GM21528 (cell line): ENCODE results near the gene UFD1.

ENCODE experiments used
- ATAC-seq: cut with Tn5 transposase; IDR thresholded peaks from one replicate; pipeline ENCODE4 v1.9.1; 2021; ENCODE audit warnings: mild to moderate bottlenecking, moderate library complexity; ENCODE audit not compliant: unreplicated experiment, low FRiP score

The UFD1 gene

DNA sequence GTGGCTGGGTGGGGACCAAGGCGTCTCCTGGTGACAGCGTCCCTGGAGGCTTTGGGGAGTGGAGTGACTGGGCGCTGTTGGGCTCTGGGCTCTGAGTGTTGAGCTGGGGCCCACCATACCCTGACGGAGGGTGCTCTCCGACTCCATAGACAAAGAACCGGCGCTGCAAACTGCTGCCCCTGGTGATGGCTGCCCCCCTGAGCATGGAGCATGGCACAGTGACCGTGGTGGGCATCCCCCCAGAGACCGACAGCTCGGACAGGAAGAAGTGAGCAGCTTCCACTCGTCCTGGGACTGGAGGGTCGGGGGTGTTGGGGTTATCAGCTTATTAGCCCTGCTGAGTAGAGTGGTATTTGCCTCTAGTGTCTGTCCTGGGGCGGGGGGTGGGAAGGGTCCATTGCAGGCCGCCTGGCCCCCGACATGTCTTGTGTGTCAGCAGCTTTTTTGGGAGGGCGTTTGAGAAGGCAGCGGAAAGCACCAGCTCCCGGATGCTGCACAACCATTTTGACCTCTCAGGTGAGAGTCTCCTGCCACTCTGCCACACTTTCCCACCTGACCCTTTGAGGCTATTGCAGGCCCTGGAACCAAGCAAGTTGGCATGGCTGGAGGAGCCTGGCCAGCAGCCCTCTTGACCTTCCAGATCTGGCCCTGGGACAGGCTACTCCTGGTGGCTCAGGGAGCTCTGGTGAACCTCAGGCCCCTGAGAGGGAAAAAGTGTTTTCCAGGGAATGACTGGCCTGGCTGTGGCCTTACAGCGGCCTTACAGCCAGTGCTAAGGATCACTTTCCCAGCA is 37.6 kb upstream of the UFD1 start:
- no peak for ATAC-seq

DNA sequence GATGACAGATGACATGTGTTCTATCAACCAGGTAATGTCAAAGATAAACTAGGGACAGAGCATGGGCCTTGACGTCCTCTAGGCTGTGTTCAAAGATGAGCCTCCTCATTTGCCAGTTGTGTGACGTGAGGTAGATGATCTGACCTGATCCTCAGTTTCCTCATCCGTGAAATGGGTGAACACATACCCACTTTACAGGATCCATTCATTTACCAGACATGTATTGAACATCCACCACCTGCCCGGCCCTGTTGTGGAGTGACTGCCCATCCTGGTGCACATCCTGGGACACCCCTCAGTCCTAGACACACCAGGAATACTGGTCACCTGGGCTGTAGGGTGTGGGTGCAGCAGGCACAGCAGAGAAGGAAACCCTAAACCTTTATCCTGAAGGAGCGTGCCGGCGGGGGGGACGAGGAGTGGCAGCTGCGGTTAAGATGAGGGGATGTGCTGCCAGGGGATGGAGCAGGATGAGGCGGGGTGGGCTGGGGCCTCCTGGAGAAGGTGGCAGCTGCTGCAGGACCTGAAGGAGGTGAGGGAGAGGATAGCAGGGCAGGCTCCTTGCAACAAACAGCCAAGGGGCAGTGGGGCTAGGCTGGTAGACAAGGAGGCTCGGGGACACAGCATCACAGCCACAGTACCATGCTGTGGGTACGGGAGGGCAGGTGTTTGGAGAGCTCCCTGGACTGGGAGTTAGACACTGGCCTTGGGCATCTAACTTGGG is 36.8 kb upstream of the UFD1 start:
- ATAC-seq: no peak

DNA sequence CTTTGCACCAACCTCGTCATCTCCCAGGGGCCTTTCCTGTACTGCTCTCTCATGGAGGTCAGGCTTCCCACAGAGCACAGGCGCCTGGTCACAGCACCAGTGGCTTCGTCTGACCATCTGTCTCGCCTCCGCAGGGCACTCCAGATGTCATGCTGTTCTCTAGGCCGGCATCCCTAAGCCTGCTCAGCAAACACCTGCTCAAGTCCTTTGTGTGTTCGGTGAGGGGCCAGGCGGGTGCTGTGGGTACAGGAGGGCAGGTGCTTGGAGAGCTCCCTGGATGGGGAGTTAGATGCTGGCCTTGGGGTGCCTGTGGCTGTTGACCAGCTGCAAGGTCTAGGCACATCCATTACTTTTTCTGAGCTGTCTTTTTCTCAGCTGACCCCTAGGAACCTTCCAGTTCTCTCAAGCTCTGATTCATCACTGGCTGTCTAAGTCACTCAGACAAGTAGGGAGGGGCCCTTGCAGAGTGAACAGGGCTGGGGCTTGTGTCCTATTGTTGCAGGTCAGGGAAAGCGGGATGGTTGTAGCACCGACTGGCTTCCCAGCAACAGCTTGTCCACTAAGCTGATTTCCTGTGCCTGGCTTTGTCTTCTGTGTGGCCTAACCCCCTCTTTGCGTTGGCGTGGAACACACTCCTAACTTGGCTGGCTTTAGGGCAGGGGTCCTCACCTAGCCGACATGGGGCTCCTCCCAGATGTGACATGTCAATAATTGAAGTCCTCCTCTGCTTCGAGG is 36.0 kb upstream of the UFD1 start:
- ATAC-seq: no peak

DNA sequence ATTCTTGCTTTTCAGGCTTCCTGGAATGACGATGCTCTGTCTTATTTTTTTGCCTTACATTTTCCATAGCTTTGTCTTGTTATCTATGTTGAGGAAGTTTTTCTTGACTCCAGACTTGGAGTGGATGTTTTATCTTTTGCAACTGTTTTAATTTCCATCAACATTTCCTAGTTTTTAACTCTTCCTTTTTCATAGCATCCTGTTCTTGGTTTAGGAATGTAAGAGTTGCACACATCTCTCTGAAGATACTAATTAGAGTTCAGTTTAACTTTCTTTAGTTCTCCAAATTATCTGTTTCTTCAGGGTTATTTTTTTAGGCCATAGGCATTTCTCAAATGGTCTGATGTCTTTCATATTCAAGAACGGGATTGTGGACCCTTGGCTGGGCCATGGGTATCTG is 34.8 kb upstream of the UFD1 start:
- no peak for ATAC-seq

DNA sequence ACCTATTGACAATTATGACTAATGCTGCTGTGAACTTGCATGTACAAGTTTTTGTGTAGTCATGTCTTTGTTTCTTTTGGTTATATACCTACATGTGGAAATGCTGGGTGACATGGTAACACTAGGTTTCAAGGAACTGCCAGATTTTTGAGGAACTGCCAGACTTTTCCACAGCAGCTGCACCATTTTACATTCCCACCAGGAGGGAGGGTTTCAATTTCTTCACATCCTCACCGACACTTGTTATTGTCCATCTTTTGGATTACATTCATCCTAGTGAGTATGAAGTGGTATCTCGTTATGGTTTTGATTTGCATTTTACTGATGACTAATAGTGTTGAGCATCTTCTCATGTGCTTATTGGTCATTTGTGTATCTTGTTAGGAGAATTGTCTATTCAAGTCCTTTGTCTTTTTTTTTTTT is 31.9 kb upstream of the UFD1 start:
- no peak for ATAC-seq

DNA sequence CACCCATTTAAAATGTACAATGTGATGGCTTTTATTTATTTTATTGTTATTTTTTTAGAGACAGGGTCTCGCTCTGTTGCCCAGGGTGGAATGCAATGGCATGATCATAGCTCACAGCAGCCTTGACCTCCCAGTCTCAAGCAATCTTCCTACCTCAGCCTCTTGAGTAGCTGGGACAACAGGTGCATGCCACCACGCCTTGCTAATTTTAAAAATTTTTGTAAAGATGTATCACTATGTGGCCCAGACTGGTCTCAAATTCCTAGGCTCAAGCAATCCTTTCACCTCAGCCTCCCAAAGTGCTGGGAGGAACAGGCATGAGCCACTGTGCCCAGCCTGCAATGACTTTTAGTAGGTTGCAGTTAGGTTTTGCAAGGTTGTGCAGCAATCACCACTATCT is 30.9 kb upstream of the UFD1 start:
- no peak for ATAC-seq

DNA sequence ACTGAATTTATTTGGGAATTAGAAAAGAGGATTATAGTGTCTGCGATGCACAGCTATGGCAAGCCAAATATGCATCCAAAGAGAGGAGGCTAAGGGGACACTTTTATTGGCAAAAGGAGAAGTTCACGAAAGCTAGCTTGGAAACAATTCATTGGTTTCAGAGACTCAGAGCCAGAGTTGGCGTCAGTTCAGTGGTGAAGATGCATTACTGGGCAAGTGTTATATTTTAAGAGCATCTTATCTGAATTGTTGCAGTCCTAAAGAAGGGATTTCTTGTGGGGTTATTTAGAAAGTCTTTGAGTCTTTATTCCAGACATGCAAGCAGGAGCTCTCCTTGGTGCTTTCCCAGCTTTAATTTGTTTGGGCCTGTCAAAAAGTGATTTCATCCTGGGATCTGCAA is 30.2 kb upstream of the UFD1 start:
- ATAC-seq: no peak

DNA sequence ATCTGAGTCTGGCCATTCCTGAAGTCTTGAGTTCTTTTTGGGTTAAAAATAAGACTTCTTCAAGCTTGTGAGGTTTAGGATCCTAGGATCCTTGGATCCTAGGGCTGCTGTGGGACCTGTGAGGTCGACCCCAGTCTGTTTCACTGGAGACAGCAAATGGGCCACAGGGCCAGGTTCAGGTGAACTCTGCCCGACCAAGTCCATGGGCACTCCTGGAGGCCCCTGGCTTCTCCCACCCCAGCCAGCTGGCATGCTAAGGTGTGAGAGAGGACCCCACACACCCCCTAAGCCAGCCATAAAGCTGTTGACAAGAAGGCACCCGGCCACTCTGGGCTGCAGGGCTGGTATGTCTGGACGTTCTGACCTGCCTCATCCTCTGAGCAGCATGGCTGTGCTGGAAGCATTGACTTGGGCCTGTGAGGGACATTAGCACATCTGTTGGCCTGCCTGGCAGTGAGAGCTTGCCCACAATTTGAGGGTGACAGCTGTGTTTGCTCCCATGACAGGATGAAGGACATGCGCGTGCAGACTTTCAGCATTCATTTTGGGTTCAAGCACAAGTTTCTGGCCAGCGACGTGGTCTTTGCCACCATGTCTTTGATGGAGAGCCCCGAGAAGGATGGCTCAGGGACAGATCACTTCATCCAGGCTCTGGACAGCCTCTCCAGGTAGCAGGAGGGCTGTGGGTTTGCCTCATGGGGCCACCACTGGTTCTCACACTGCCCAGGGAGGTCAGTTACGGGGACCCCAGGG is 29.2 kb upstream of the UFD1 start:
- ATAC-seq: no peak

DNA sequence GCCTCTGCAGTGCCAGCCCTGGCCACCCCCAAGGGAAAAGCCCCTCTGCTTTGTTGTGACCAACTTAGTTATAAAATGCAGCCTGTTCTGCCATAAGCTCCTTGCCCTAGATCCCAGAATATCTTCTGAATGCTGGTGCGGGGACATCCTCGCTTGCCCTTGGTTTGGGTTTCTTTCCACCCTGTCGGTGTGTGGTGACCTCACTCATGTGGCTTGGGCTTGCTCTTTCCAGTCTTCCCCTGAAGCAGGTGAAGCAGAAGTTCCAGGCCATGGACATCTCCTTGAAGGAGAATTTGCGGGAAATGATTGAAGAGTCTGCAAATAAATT is 28.5 kb upstream of the UFD1 start:
- ATAC-seq: no peak

DNA sequence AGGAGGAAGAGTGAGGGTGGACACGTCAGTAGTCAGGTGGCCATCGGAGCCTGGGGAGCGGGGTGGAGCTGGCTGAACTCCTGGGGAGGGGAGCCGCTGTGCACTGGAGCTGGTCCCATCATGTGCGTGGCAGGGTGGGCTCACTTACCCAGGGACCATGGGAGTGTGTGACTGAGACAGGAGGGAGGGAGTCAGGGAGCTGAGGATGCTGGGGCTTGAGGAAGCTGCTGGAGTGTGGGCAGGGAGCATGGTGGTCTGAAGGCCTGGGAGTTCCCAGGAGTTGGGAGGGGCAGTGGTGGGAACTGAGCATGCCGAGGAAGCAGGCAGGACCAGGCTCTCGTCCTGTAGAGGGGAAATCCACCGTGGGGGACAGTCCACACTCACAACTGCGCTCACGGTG is 27.2 kb upstream of the UFD1 start:
- no peak for ATAC-seq

DNA sequence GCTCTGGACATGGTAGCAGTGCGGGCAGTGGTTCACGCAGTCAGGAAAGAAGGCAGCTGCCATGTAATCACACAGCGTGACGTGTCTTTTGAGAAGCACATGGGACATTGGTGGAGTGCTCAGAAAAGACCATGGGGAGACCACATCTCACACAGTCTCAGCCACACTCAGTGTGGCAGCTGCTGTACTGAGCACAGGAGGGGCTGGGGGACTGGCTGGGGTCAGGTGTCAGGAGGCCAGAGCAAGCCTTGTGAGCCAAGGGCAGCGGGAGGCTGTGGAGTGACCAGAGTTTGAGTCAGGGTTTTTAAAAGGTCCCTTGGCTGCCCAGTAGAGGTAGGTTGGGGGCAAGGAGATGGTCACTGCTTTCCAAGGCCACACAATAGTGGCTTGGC is 26.7 kb upstream of the UFD1 start:
- no peak for ATAC-seq

DNA sequence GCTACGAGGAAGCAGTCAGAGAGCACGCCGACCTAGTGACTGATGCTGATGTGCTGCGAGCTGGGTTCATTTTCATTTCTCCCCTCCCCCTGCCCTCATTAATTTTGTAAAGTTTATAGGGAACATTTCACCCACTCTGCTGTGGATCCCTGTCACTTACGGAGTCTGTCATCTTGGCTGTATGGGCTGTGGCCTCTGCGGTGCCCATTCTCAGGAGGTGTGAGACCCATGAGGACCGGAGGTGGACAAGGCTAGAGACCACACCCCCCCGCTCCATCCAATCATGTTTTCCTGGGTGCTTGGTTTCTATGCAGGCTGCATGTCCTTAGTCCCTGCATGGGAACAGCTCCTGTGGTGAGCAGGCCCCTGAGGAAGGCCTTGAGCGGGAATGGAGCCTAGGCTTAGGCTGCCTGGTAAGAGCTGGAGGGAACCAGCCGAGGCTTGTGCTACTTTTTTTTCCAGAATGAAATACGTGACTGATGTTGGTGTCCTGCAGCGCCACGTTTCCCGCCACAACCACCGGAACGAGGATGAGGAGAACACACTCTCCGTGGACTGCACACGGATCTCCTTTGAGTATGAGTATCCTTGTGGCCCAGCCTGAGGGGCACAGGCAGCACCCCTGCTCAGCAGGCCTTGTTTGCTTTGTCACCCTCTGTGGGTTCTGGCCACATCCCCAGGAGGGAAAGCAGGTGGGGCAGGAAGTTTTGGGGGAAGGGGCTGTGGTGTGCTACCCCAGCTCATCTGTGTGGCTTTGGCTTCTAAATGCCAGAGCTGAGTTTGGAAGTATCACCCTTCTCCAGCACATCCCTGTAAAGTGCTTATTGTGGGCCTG is 26.1 kb upstream of the UFD1 start:
- no peak for ATAC-seq

DNA sequence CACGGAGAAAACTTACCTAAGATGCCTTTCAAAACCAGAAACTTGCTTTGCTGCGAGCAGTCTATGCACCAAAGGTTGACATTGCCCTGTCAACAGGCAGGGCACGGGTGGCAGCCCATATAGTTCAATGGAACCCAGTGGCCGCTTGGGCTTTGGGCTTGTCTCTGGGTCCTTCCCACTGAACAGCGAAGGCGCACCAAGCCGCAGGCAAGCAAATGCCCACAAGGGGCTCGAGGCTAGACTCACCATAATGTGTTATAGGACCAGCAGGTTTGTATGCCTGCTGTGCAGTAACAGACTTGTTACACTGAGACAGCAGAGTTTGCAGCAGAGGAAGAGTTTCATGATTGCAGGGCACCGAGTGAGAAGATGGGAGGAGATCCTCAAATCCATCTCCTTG is 24.9 kb upstream of the UFD1 start:
- no peak for ATAC-seq

DNA sequence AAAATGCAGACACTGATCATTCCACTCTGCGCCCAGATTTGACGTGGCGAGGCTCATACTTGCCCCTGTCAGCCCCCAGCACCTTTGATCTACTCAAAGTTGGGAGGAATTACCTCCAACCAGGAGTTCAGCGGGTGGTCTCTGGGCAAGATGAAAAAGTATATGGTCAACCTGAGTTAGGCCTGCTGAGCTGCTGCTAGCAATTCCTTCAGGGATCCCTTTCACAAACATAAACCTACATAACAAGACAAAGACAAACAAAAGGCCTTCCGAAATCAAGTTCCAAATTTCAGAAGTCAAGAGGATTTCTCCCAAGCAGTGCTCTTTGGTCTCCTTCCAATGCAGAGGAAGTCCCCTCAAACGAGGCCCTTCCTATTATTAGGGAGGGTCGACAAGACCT is 24.4 kb upstream of the UFD1 start:
- ATAC-seq: no peak

DNA sequence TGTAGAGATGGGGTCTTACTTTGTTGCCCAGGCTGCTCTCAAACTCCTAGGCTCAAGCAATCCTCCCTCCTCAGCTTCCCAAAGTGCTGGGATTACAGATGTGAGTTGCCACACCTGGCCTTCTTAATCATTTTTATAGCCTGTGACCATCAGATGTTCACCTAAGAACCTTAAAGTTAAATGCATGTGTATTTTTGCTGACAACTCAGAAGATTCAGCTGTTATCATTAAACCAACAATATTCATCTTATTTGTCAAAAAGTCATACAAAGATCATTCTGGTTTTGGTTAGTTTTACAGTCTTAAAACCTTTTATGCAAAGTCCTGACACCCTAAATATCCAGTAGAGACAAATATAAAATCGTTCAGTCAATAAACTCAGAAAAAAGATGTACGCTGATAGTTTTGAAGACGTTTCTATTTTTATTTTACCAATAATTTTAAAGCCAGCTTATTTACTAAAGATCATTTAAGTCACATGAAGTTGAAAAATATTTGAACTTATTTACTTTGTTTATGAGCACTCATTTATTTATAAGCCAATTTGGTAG is 23.0 kb upstream of the UFD1 start:
- no peak for ATAC-seq

DNA sequence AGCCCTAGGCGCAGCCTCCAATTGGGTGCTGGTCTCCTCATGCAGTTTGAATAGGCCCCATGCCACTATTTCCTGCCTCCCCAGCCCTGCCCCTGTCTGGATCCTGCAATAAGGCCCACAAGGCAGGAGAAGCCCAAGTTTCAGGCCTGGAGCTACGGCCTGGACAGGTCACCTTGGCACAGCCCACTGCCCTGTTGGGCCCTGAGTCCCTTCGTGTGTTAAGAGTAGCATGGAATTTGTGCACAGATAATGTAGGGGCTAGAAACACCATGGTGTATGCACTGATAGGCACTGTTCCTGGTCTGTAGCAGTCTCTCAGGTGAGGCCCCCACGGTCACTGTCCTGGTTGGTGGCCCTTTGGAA is 20.9 kb upstream of the UFD1 start:
- ATAC-seq: no peak

DNA sequence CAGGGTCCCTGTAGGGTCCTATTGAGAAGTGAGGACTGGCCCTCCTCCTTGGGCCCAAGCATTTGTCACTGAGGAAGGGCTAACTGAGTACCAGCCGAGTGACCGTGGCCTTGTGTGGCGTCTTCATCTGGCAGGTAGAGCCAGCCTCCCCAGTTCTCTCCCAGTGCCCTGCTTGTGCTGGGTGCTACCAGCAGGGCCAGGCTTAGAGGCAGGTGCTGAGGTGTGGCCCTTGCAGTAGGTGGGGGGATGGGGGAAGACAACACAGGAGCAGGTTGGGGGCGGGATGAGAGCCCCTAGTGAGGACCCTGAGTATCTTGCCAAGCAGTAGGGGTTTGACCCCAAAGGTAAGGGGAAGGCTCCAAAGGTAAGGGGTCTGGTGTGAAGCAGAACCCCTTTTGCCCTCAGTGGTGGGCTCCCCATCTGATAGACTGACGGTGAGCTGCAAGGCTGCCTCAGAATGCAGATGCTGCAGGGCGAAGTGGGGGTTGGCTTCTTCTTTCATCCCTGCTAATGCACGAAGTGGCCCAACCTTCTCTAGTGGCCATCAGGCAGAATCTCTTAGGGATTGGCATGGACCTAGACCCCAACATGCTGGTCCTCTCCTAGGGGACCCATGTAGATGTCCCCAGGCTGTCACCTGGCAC is 20.4 kb upstream of the UFD1 start:
- no peak for ATAC-seq

DNA sequence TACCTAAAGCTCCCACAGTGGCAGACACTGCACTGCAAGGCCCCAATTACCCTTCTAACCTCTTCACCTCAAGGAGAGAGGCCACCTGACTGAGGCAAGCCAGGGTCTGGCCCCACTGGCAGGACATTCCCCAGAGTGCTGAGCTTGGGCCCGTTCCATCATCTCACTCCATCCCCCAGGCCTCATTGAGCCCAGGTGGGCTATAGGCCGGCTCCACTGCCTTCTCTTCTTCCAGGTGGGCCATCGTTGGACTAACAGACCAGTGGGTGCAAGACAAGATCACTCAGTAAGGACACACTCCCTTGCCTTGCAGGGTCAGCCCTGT is 19.8 kb upstream of the UFD1 start:
- ATAC-seq: no peak

DNA sequence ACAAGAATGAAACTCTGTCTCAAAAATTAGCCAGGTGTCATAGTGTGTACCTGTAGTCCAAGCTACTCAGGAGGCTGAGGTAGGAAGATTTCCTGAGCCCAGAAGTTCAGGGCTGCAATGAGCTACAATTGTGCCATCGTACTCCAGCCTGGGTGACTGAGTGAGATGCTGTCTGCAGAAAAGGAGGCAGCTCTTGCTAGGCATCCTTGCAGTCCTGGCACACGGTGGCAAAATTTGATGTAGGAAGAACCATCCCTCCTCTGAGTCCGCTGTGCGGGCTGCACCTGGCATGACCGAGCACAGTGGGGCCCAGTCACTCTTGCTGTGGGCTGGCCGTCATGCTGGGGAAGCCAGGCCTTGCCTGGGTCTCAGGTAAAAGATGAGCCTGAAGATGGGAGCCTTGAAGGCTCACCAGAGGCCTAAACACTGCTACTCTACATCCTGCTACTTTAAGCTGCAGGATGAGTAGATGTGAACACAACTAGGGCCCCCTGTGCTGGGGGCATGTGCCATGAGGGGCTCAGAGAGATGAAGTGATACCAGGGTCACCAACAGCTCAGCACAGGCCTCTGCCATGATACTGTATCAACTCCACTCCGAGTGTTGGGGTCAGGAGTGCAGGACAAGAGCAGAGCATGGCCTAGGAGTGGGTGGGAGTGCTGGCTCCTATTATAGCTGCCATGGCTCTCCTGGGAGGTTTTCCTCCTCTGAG is 19.3 kb upstream of the UFD1 start:
- no peak for ATAC-seq
